PC-3 (cell line): ENCODE results near the gene PTK6. TPM values are rescaled to one million over a fixed set of nuclear protein-coding genes. Genes with fewer than 3 reads are reported as not detected.

ENCODE experiments used
- ATAC-seq: fragments of 200-7000 bp; cut with Tn5 transposase; 2 replicates; pipeline ENCODE4 v1.9.1; 2020; ENCODE audit warnings: mild to moderate bottlenecking, moderate library complexity
- BruUV-seq: library from RNA; stranded (reverse); fragments of 400-500 nt; replicated peaks from 2 replicates; lab custom pipeline; 2021; lab: Mats Ljungman, UMichigan
- CTCF ChIA-PET: fragments of 300-600 bp; sonication (Branson Sonifier 250); formaldehyde crosslinking; loops from one replicate; lab custom pipeline; 2022; ENCODE audit warnings: antibody characterized with exemption; lab: Charles Lee
- POLR2A ChIA-PET: fragments of 300-600 bp; sonication (Branson Sonifier 250); formaldehyde crosslinking; loops from one replicate; lab custom pipeline; 2022; ENCODE audit warnings: antibody characterized with exemption; ENCODE audit not compliant: unreplicated experiment; lab: Charles Lee
- DNase-seq: peaks from one replicate; pipeline ENCODE4 v3.0.0-alpha.2; 2015
- H2AFZ ChIP-seq: fragments of 300-600 bp; sonication (generic); 2 replicates; pipeline ENCODE4 v1.6.0; 2016; ENCODE audit warnings: antibody characterized with exemption, low read length
- H3F3A ChIP-seq: fragments of 300-600 bp; sonication (generic); one replicate; pipeline ENCODE4 v1.6.0; 2017; ENCODE audit warnings: antibody characterized with exemption, low read length, control low read depth, mild to moderate bottlenecking; ENCODE audit not compliant: unreplicated experiment
- H3K27ac ChIP-seq: fragments of 300-600 bp; sonication (generic); 2 replicates; pipeline ENCODE4 v1.5.1; 2016; ENCODE audit warnings: mild to moderate bottlenecking, low read length
- H3K27me3 ChIP-seq: fragments of 300-600 bp; sonication (generic); 2 replicates; pipeline ENCODE4 v1.6.1; 2016; ENCODE audit warnings: low read length, mixed read lengths
- H3K36me3 ChIP-seq: fragments of 300-600 bp; sonication (generic); 2 replicates; pipeline ENCODE4 v1.6.1; 2016; ENCODE audit warnings: low read depth, mixed run types, low read length, mixed read lengths
- H3K4me1 ChIP-seq: fragments of 300-600 bp; sonication (generic); 2 replicates; pipeline ENCODE4 v1.5.1; 2016; ENCODE audit warnings: low read length; ENCODE audit not compliant: insufficient read depth
- H3K4me2 ChIP-seq: fragments of 300-600 bp; sonication (generic); 2 replicates; pipeline ENCODE4 v1.6.0; 2016; ENCODE audit warnings: low read length
- H3K4me3 ChIP-seq: fragments of 300-600 bp; sonication (generic); 2 replicates; pipeline ENCODE4 v1.5.1; 2016; ENCODE audit warnings: mild to moderate bottlenecking, low read length, mixed read lengths
- H3K79me2 ChIP-seq: fragments of 300-600 bp; sonication (generic); 2 replicates; pipeline ENCODE4 v1.6.1; 2017; ENCODE audit warnings: low read length, mixed read lengths
- H3K9ac ChIP-seq: fragments of 300-600 bp; sonication (generic); 2 replicates; pipeline ENCODE4 v1.6.0; 2016; ENCODE audit warnings: mild to moderate bottlenecking, low read length
- H3K9me2 ChIP-seq: fragments of 300-600 bp; sonication (generic); replicated peaks from 2 replicates; pipeline ENCODE4 v1.6.1; 2016; ENCODE audit warnings: mixed run types, low read length, mixed read lengths
- H3K9me3 ChIP-seq: fragments of 300-600 bp; sonication (generic); 2 replicates; pipeline ENCODE4 v1.6.1; 2016; ENCODE audit warnings: low read length, mixed read lengths
- H4K20me1 ChIP-seq: fragments of 300-600 bp; sonication (generic); 2 replicates; pipeline ENCODE4 v1.6.1; 2016; ENCODE audit warnings: low read length, mixed read lengths
- EZH2 ChIP-seq: fragments of 300-600 bp; sonication (generic); IDR thresholded peaks from one replicate; pipeline ENCODE4 v1.6.1; 2017; ENCODE audit warnings: antibody characterized with exemption, mild to moderate bottlenecking, low read length; ENCODE audit not compliant: unreplicated experiment
- EZH2phosphoT487 ChIP-seq: fragments of 300-600 bp; sonication (generic); IDR thresholded peaks from 2 replicates; pipeline ENCODE4 v1.6.1; 2018; ENCODE audit warnings: mild to moderate bottlenecking, antibody characterized with exemption, low read length, borderline replicate concordance
- intact Hi-C: fragments of 100-400 bp; cut with micrococcal nuclease; formaldehyde crosslinking; loops from 2 replicates; pipeline ENCODE4 v1.9.0; 2023
- total RNA-seq: library from RNA; depleted of rRNA; stranded (reverse); fragments of >200 nt; gene quantifications from 2 replicates; pipeline ENCODE4 v1.2.3, GENCODE V29; 2014
- TF ChIP-seq, protein P1 (sequence below): fragments of 300-600 bp; sonication (generic); conservative IDR thresholded peaks from 2 replicates; pipeline ENCODE4 v1.5.1; 2017; ENCODE audit warnings: antibody characterized with exemption, low read depth, mild to moderate bottlenecking, low read length

The PTK6 gene
- total RNA-seq, 1 experiment from 2014 or later, result 11.1 TPM

GRCh38 chr20:63578224-63579016 is 41.2 kb upstream of the PTK6 start:
- TF ChIP-seq EZH2phosphoT487 (no peak), EZH2 (no peak)
- TF ChIP-seq, protein P1, sequence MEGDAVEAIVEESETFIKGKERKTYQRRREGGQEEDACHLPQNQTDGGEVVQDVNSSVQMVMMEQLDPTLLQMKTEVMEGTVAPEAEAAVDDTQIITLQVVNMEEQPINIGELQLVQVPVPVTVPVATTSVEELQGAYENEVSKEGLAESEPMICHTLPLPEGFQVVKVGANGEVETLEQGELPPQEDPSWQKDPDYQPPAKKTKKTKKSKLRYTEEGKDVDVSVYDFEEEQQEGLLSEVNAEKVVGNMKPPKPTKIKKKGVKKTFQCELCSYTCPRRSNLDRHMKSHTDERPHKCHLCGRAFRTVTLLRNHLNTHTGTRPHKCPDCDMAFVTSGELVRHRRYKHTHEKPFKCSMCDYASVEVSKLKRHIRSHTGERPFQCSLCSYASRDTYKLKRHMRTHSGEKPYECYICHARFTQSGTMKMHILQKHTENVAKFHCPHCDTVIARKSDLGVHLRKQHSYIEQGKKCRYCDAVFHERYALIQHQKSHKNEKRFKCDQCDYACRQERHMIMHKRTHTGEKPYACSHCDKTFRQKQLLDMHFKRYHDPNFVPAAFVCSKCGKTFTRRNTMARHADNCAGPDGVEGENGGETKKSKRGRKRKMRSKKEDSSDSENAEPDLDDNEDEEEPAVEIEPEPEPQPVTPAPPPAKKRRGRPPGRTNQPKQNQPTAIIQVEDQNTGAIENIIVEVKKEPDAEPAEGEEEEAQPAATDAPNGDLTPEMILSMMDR, result no peak
- Histone ChIP-seq H3K4me3 (no peak overlapping the region), H3K9ac (no peak overlapping the region), H3K4me1 (peaks cover 18% of the 10 kb centered on the region), H3K27ac (no peak overlapping the region), H3F3A (no peaks in the 10 kb centered on the region), H3K4me2 (no peak overlapping the region), H3K36me3 (no peaks in the 10 kb centered on the region), H3K79me2 (peaks cover 4% of the 10 kb centered on the region), H4K20me1 (no peaks in the 10 kb centered on the region), H2AFZ (no peak overlapping the region), H3K27me3 (no peaks in the 10 kb centered on the region), H3K9me3 (no peaks in the 10 kb centered on the region), H3K9me2 (no peaks in the 10 kb centered on the region)
- no TSS peak for BruUV-seq
- POLR2A ChIA-PET, result no interaction called here
- intact Hi-C loops, result no loop called here
- CTCF ChIA-PET, result no interaction called here
- no peak for DNase-seq
- ATAC-seq, result no peak

GRCh38 chr20:63577317-63577894 is 40.2 kb upstream of the PTK6 start:
- POLR2A ChIA-PET, result no interaction called here
- H3K4me3 ChIP-seq, result no peak overlapping the region
- no peak overlapping the region for H3K27ac ChIP-seq
- H3K4me2 ChIP-seq, result no peak overlapping the region
- no peaks in the 10 kb centered on the region for H4K20me1 ChIP-seq
- BruUV-seq, result no TSS peak
- H3K9ac ChIP-seq, result no peak overlapping the region
- H3K79me2 ChIP-seq, result peaks cover 12% of the 10 kb centered on the region
- CTCF ChIA-PET, result no interaction called here
- TF ChIP-seq EZH2 (no peak), EZH2phosphoT487 (no peak)
- TF ChIP-seq, protein P1, result no peak
- peaks cover 24% of the 10 kb centered on the region for H3K4me1 ChIP-seq
- intact Hi-C loops, result no loop called here
- no peak for DNase-seq
- no peaks in the 10 kb centered on the region for H3K9me2 ChIP-seq
- no peaks in the 10 kb centered on the region for H3K27me3 ChIP-seq
- no peaks in the 10 kb centered on the region for H3K36me3 ChIP-seq
- no peaks in the 10 kb centered on the region for H3F3A ChIP-seq
- no peak overlapping the region for H2AFZ ChIP-seq
- no peaks in the 10 kb centered on the region for H3K9me3 ChIP-seq
- ATAC-seq, result no peak

DNA sequence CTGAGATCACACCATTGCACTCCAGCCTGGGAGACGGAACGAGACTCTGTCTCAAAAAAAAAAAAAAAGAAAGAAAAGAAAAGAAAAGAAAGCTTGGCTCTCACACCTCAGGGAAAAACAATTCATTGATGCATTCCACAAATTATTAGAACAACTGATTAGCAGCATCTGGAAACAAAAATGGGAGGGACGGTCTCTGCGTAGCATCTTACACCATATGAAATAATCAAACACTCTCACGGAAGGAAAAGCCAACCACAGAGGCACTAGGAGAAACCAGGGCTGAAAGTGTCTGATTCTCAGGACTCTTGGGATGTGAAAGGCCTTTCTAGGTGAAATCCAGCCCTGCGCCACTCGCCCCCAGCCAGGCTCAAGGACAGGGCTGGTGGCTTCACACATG is 39.1 kb upstream of the PTK6 start:
- ChIA-PET POLR2A (interaction anchor here (0.6 kb wide), 1 partner anchor 41 kb away, joined by 3 read pairs; no protein-coding TSS in a partner anchor), CTCF (interaction anchor here (0.6 kb wide), 2 partner anchors 58 to 82 kb away, joined by 4 to 7 read pairs; partner anchors contain the start of gene RTEL1)
- Histone ChIP-seq H3K79me2 (peaks cover 12% of the 10 kb centered on the region), H3F3A (no peaks in the 10 kb centered on the region), H3K27me3 (no peaks in the 10 kb centered on the region), H3K9me3 (no peaks in the 10 kb centered on the region), H3K9ac (no peak overlapping the region), H2AFZ (no peak overlapping the region), H3K36me3 (no peaks in the 10 kb centered on the region), H3K4me1 (peaks cover 23% of the 10 kb centered on the region), H4K20me1 (no peaks in the 10 kb centered on the region), H3K9me2 (no peaks in the 10 kb centered on the region), H3K27ac (no peak overlapping the region), H3K4me3 (no peak overlapping the region), H3K4me2 (no peak overlapping the region)
- no TSS peak for BruUV-seq
- no peak for TF ChIP-seq EZH2phosphoT487
- TF ChIP-seq EZH2, result no peak
- TF ChIP-seq, protein P1, result no peak
- no peak for DNase-seq
- no peak for ATAC-seq
- intact Hi-C loops, result no loop called here
